ENCODE results near the gene LMO1. TPM values are rescaled to one million over a fixed set of nuclear protein-coding genes. Genes with fewer than 3 reads are reported as not detected.

LMO1 gene
- polyA plus RNA-seq, 1 donor (not counting 4 experiments of a cell fraction or from before 2014, with no cell fraction given): 0.08 TPM

GRCh38 chr11:8217926-8218325, 45.8 kb downstream of the LMO1 start:
- no peaks in the 10 kb centered on the region for H3K79me2 ChIP-seq (ENCODE audit: control insufficient read depth, insufficient read depth, low read length)
- FAIRE-seq (no peak), DNase-seq (ENCODE audit: low read depth, low spot score) (no peak)
- H3K27ac ChIP-seq (ENCODE audit: control insufficient read depth, insufficient read depth, low read length): no peak overlapping the region
- H3K4me1 ChIP-seq (ENCODE audit: control insufficient read depth, extremely low read depth, insufficient read depth, low read length): no peaks in the 10 kb centered on the region
- no peak overlapping the region for H3K4me3 ChIP-seq (ENCODE audit: control insufficient read depth in 2 of 3, extremely low read depth in 1 of 3, insufficient read depth in 2 of 3, low read depth in 1 of 3, low read length in 3 of 3)
- no peaks in the 10 kb centered on the region for H3K9me3 ChIP-seq (ENCODE audit: control insufficient read depth, low read depth, low read length)
- H3K4me2 ChIP-seq (ENCODE audit: control insufficient read depth, extremely low read depth, insufficient read depth, low read depth, low read length): no peak overlapping the region
- dilution Hi-C loops (cut with MboI; ENCODE audit: extremely low pct_ligation_motif_present, low sequenced_read_pairs): loop anchor here (25.0 kb wide), 1 partner anchor 344 kb away; no protein-coding TSS in a partner anchor
- no peaks in the 10 kb centered on the region for H3K9me1 ChIP-seq (ENCODE audit: control insufficient read depth, extremely low read depth, insufficient read depth, low read length)
- TF ChIP-seq EZH2 (IDR thresholded peaks at IDR 0.05; ENCODE audit: low read length) (no peak), CTCF (optimal IDR thresholded peaks at IDR 0.05 in 1 of 3, IDR thresholded peaks at IDR 0.05 in 1 of 3, conservative IDR thresholded peaks at IDR 0.05 in 1 of 3; ENCODE audit: extremely low read depth in 1 of 3, insufficient read depth in 2 of 3, low read length in 3 of 3) (no peak)
- H3K27me3 ChIP-seq (ENCODE audit: control insufficient read depth, extremely low read depth, insufficient read depth, low read length): peaks cover 11% of the 10 kb centered on the region
- H2AFZ ChIP-seq (ENCODE audit: control insufficient read depth, low read length): no peak overlapping the region
- no peaks in the 10 kb centered on the region for H3K36me3 ChIP-seq (ENCODE audit: control insufficient read depth in 2 of 2, extremely low read depth in 1 of 2, insufficient read depth in 2 of 2, low read length in 2 of 2)
- H3K9ac ChIP-seq (ENCODE audit: control insufficient read depth, extremely low read depth, insufficient read depth, low read length): no peak overlapping the region
- H4K20me1 ChIP-seq (ENCODE audit: control insufficient read depth, extremely low read depth, insufficient read depth, low read length): no peaks in the 10 kb centered on the region

- FAIRE-seq: no peak
- Histone ChIP-seq H3K79me2 (ENCODE audit: control insufficient read depth, insufficient read depth, low read length) (no peaks in the 10 kb centered on the region), H3K4me1 (ENCODE audit: control insufficient read depth, extremely low read depth, insufficient read depth, low read length) (no peaks in the 10 kb centered on the region), H4K20me1 (ENCODE audit: control insufficient read depth, extremely low read depth, insufficient read depth, low read length) (no peaks in the 10 kb centered on the region), H3K4me2 (ENCODE audit: control insufficient read depth, extremely low read depth, insufficient read depth, low read depth, low read length) (no peak overlapping the region), H2AFZ (ENCODE audit: control insufficient read depth, low read length) (no peak overlapping the region), H3K27ac (ENCODE audit: control insufficient read depth, insufficient read depth, low read length) (no peak overlapping the region), H3K36me3 (ENCODE audit: control insufficient read depth in 2 of 2, extremely low read depth in 1 of 2, insufficient read depth in 2 of 2, low read length in 2 of 2) (no peaks in the 10 kb centered on the region), H3K27me3 (ENCODE audit: control insufficient read depth, extremely low read depth, insufficient read depth, low read length) (peaks cover 11% of the 10 kb centered on the region), H3K9ac (ENCODE audit: control insufficient read depth, extremely low read depth, insufficient read depth, low read length) (no peak overlapping the region), H3K9me1 (ENCODE audit: control insufficient read depth, extremely low read depth, insufficient read depth, low read length) (no peaks in the 10 kb centered on the region), H3K4me3 (ENCODE audit: control insufficient read depth in 2 of 3, extremely low read depth in 1 of 3, insufficient read depth in 2 of 3, low read depth in 1 of 3, low read length in 3 of 3) (no peak overlapping the region), H3K9me3 (ENCODE audit: control insufficient read depth, low read depth, low read length) (no peaks in the 10 kb centered on the region)
- TF ChIP-seq EZH2 (IDR thresholded peaks at IDR 0.05; ENCODE audit: low read length) (no peak), CTCF (optimal IDR thresholded peaks at IDR 0.05 in 1 of 3, IDR thresholded peaks at IDR 0.05 in 1 of 3, conservative IDR thresholded peaks at IDR 0.05 in 1 of 3; ENCODE audit: extremely low read depth in 1 of 3, insufficient read depth in 2 of 3, low read length in 3 of 3) (no peak)
- dilution Hi-C loops (cut with MboI; ENCODE audit: extremely low pct_ligation_motif_present, low sequenced_read_pairs): loop anchor here (25.0 kb wide), 1 partner anchor 345 kb away; no protein-coding TSS in a partner anchor
- DNase-seq (ENCODE audit: low read depth, low spot score): no peak
Observed at GRCh38 chr11:8217136-8217535, 46.5 kb downstream of the LMO1 start.

Data from keratinocyte (primary cell).